Activated CD8-positive, alpha-beta memory T cell treated with anti-CD3 and anti-CD28 coated beads, Interleukin-2, amount 10 ng/mL, durations not matched to agents 7 days and 5 days (primary cell): ENCODE results near the gene MYH7B. TPM values are rescaled to one million over a fixed set of nuclear protein-coding genes. Genes with fewer than 3 reads are reported as not detected.

Source experiments
- ATAC-seq: fragments of 150-1000 bp; cut with Tn5 transposase; one replicate; pipeline ENCODE4 v1.10.0; 2021; ENCODE audit warnings: moderate library complexity
- CTCF ChIA-PET: fragments of 350-600 bp; sonication (Branson Sonifier 250); formaldehyde crosslinking; loops from one replicate; lab custom pipeline; 2021; ENCODE audit warnings: antibody characterized with exemption; lab: Charles Lee
- DNase-seq: peaks from one replicate; pipeline ENCODE4 v3.0.0-alpha.2; 2020
- H3K27ac Mint-ChIP-seq: one replicate; pipeline ENCODE4 v1.8.0; 2021; ENCODE audit warnings: mild to moderate bottlenecking, mixed read lengths
- H3K27me3 Mint-ChIP-seq: one replicate; pipeline ENCODE4 v1.8.0; 2021; ENCODE audit warnings: mixed read lengths
- H3K36me3 Mint-ChIP-seq: one replicate; pipeline ENCODE4 v1.8.0; 2021; ENCODE audit warnings: mild to moderate bottlenecking, mixed read lengths
- H3K4me1 Mint-ChIP-seq: one replicate; pipeline ENCODE4 v1.8.0; 2021; ENCODE audit warnings: mixed read lengths
- H3K4me3 Mint-ChIP-seq: one replicate; pipeline ENCODE4 v1.8.0; 2021; ENCODE audit warnings: mild to moderate bottlenecking, moderate library complexity, mixed read lengths
- H3K9me3 Mint-ChIP-seq: one replicate; pipeline ENCODE4 v1.8.0; 2022; ENCODE audit warnings: low read depth, mixed read lengths
- total RNA-seq, 2 experiments: library from RNA; stranded (reverse); gene quantifications; one replicate each; pipeline ENCODE4 v1.2.3, GENCODE V29; 2021

The MYH7B gene
- total RNA-seq: under 1 TPM; 0.16 to 0.26 TPM

DNA sequence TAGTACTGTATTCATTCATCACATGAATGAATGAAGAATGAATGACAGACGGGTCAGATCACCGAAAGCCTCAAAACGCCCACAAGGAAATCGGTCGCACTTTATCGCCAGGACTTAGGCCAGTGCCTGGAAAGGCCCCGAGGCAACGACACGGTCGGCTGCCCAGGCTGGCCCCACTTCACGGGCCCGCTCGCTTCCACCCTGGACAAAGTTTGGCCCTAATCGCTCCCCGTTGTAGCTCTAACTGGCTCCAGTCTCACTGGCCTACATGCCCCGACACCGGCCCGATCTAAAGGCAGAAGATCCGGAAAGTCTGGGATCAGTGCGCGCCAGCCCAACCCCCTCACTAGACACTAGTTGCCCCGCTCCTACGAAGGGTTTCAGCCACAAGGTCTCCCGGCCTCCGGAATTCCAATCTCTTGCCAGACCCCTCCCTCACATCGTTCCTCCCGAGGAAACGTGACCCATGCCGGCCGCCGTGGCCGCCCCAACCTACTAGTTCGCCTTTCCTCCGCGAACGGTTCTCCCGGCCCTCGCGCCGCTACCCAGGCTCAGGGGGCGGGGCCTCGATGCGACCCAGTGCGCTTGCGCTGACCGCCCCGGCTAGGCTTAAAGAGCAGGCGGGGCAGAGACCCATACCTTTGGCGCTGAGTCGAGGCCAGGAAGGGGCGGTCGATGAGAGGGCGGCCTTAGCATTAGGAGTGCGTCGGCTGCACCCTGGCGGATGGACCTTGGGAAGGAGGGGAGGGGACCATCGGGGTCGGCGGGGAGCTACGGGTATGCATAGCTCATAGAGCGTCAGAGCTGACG, at the start of gene MYH7B, which contains the start of gene GSS:
Gene MYH7B (plus strand): TSS at position 638 of the 810 bp plus-strand sequence. CDS start 22,138 bp downstream, outside the sequence.
Gene GSS (minus strand): TSS at position 576 of the 810 bp plus-strand sequence. CDS start 3,954 bp downstream, outside the sequence.
- Mint-ChIP-seq H3K27me3 (no peaks in the 10 kb centered on the region), H3K36me3 (peaks cover 6% of the 10 kb centered on the region), H3K4me1 (peaks cover 24% of the 10 kb centered on the region), H3K9me3 (no peaks in the 10 kb centered on the region), H3K27ac (peak within 1 kb of the TSS; percentile 93), H3K4me3 (peak within 1 kb of the TSS; percentile 97)
- DNase-seq (peak; percentile 98), ATAC-seq (peak; percentile 97)
- CTCF ChIA-PET: interaction anchor here (0.6 to 12.4 kb wide), 13 partner anchors 14 to 710 kb away, joined by 3 to 168 read pairs (median 4); partner anchors contain the start of genes ACSS2 and GGT7

DNA sequence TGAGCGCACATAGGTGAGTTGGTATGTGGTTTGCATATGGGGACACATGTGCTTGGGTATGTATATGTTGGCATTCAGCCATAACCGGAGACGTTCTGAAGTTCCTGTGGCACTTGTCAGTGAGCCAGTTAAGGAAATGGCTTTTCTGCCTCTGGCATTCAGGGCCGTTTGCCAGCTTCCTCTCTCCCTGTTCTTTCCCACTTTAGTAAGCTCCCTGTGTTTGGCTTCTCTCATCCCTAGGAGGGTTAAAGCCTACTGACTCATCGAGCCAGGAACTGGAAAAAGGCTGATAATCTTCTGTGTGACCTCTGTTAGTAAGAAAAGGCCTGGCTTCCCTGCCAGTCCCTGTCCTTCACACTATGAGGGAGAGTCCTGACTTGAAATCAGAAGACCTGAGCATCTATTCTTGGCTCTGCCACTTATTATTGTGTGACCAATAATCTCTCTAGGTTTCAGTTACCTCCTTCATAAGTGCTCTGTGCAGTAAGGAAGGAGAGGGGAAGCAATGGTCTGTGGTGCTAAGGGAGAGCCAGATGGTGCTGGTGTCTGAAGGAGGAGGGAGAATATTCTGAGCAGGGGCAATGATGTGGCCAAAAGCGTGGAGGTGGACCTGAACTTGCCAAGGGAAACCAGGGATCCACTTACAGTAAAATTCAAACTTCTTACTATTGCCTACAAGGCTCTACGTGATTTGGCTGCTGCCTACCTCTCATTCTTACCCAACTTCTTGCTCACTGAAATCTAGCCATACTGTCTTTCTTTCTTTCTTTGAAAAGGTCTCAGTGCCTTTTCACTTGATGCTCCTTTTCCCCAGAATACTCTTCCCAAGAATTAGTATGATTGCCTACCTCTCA, 47.8 kb upstream of the MYH7B start:
- CTCF ChIA-PET: no interaction called here
- Mint-ChIP-seq H3K27me3 (no peaks in the 10 kb centered on the region), H3K4me1 (peaks cover 8% of the 10 kb centered on the region), H3K36me3 (peaks cover 7% of the 10 kb centered on the region), H3K4me3 (no peak overlapping the region), H3K9me3 (no peaks in the 10 kb centered on the region), H3K27ac (no peak overlapping the region)
- DNase-seq (no peak), ATAC-seq (no peak)

DNA sequence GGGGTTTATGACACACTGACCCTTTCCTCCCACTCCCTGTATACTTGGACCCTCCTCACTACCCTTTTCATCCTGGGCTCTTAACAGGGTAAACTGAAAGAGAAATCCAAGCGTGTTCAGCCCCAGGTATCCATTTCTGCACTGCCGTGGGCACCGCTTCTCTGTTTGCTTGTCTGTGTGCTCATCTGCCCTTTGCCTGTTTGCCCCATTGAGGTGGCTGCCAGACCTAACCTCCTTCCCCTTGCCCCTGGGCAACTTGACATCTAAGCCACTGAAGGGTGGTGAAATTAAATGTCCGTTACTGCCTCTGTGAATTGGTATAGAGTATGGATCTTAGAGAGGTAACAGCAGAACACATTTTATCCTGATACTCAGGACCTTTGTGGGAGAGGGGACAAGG, 40.5 kb upstream of the MYH7B start:
- H3K4me1 Mint-ChIP-seq: peaks cover 28% of the 10 kb centered on the region
- CTCF ChIA-PET: interaction anchor here (0.6 kb wide), 1 partner anchor 339 kb away, joined by 3 read pairs; no protein-coding TSS in a partner anchor
- peaks cover 21% of the 10 kb centered on the region for H3K36me3 Mint-ChIP-seq
- DNase-seq (no peak), ATAC-seq (no peak)
- no peak overlapping the region for H3K27ac Mint-ChIP-seq
- peaks cover 3% of the 10 kb centered on the region for H3K9me3 Mint-ChIP-seq
- no peaks in the 10 kb centered on the region for H3K27me3 Mint-ChIP-seq
- no peak overlapping the region for H3K4me3 Mint-ChIP-seq

DNA sequence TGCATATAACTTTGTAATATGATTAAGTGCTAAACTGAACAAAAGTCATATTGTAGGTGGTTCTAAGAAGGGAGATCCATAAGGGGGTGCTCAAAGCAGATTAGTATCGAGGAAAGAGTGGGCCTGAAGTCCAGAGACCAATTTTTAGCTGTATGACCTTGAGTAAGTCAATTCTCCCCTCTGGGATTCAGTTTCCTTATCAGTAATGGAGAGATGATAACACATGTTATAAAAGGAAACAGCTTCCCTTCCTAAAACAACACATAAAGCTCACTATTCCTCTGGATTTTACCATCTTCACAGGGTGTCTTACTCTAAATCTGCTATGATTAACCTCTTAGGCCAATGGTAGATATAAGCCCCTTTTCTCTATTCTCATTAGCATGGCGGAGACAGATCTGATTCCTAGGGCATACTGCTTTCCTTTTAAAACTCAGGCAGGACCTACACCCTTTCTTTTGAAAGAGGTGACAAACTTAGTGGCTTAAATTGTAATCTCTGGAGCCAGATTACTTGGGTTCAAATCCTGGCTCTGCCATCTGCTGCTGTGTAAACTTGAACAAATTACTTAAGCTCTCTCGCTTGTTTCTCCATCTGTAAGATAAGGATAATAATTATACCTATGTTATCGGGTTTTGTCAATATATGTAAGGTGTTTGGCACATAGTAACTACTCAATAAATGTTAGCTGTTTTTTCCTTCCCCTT, 39.8 kb upstream of the MYH7B start:
- Mint-ChIP-seq H3K9me3 (peaks cover 3% of the 10 kb centered on the region), H3K27me3 (no peaks in the 10 kb centered on the region), H3K36me3 (peaks cover 28% of the 10 kb centered on the region), H3K4me3 (no peak overlapping the region), H3K27ac (no peak overlapping the region), H3K4me1 (peaks cover 36% of the 10 kb centered on the region)
- DNase-seq: no peak
- ATAC-seq: no peak
- CTCF ChIA-PET: interaction anchor here (0.5 to 1.8 kb wide), 4 partner anchors 42 to 338 kb away, joined by 3 to 4 read pairs (median 3); no protein-coding TSS in a partner anchor

DNA sequence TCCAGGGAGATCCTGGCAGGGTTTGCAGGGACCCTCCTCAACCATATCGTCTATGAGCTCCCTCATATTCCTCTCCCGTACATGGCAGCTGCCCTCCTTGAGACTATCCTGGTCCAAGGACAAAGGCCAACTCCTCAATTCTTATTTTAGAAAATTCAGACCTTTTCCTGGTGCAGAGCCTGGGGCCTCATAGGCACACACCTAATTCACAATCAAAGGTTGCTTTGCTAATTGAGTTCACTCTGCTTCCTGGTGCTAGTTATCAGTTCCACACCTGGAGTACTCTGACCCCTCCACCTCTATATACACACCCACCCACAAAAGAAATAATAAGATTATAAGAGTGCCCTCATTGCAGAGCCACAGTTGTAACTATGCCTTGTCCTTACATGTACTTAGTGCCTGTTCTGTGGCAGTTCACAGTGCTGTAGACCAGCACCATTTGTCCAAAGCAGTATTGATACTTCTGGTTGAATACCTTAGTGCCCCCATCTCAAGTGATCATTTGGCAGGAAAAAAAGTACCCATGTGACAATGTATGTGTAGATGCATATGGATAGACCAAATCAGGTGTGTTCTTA, 38.8 kb upstream of the MYH7B start:
- no peak for ATAC-seq
- CTCF ChIA-PET: interaction anchor here (1.0 to 1.8 kb wide), 2 partner anchors 30 to 43 kb away, joined by 3 to 4 read pairs; no protein-coding TSS in a partner anchor
- Mint-ChIP-seq H3K27me3 (no peaks in the 10 kb centered on the region), H3K9me3 (peaks cover 3% of the 10 kb centered on the region), H3K36me3 (peaks cover 31% of the 10 kb centered on the region), H3K4me3 (no peak overlapping the region), H3K4me1 (peaks cover 46% of the 10 kb centered on the region), H3K27ac (peak overlapping the region; percentile 17)
- no peak for DNase-seq

DNA sequence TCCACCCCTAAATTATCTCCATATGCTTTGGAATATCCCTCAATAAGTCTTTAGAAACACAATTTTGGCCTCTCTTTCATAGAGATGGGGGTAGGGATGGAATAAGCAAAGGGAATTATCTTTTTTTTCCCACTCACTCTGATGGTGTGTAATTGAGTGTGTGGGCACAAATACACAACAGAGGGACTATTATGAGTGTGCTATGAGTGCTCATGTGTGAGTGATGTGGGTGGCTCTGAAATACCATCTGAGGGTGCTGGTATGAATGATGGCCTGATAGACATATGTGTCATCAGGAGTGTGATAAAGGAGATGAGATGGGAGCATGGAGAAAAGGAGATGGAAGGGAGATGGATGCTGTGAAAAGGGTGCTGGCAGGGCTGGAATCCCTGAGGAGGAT, 35.6 kb upstream of the MYH7B start:
- H3K36me3 Mint-ChIP-seq: peaks cover 35% of the 10 kb centered on the region
- no peaks in the 10 kb centered on the region for H3K27me3 Mint-ChIP-seq
- peaks cover 46% of the 10 kb centered on the region for H3K4me1 Mint-ChIP-seq
- peak overlapping the region; percentile 26 for H3K27ac Mint-ChIP-seq
- DNase-seq (no peak), ATAC-seq (no peak)
- H3K9me3 Mint-ChIP-seq: peaks cover 3% of the 10 kb centered on the region
- CTCF ChIA-PET: no interaction called here
- no peak overlapping the region for H3K4me3 Mint-ChIP-seq

DNA sequence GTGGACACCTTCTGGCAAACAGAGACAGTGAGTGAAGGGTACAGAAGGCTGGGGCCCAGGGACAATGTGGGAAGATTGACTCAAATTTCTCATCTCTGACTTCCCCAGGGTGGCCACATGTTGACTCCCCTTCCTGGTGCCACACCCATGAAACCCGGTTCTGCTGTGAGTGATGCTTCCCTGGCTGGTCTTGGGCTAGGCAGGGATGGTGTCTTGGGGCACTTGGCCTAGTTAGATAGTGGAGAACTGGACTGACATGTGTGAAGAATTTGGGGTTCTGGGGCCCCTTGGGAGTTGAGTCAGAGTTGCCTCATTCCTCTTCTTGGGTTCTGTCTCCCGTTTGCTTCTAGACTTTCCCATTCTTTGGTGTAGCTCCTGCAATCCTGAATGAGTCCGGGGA, 34.2 kb upstream of the MYH7B start:
- peaks cover 58% of the 10 kb centered on the region for H3K4me1 Mint-ChIP-seq
- CTCF ChIA-PET: no interaction called here
- DNase-seq (no peak), ATAC-seq (no peak)
- H3K27me3 Mint-ChIP-seq: no peaks in the 10 kb centered on the region
- H3K27ac Mint-ChIP-seq: no peak overlapping the region
- H3K4me3 Mint-ChIP-seq: no peak overlapping the region
- H3K36me3 Mint-ChIP-seq: peaks cover 46% of the 10 kb centered on the region
- H3K9me3 Mint-ChIP-seq: peaks cover 3% of the 10 kb centered on the region

DNA sequence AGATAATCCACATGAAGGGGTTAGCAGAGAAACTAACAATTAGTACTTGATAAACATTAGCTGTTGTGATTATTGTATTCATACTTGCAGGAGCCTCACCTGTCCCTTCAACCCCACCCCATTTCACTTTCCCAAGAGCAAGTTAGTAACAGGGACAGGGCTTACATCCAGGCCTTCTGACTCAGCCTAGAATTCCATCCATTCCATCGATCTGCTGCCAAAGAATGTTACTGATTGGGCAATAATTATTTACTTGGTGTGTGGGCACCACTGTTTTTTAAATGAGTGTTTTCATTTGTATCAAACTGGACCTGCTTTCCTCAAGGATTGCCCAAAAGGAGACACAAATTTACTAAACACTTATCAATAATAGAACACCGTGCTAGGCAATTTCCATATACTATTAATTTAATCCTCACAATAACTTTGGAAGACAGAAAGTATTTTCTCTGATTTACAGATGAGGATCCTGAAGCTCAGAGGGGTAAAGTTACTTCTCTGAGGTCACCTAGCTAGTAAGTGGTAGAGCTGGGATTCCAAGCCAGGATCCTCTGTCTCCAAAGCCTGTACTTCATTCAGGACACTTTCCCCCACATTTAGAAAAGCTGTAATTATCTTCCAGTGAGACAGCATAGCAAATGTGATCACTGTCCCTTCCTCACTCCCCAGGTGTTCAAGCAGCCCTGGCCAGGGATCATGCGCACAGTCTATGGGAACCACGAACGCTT, 32.9 kb upstream of the MYH7B start:
- H3K9me3 Mint-ChIP-seq: peaks cover 2% of the 10 kb centered on the region
- CTCF ChIA-PET: interaction anchor here (1.1 to 1.9 kb wide), 5 partner anchors 9 to 49 kb away, joined by 3 to 5 read pairs (median 3); partner anchors contain the start of genes GSS and MYH7B
- H3K36me3 Mint-ChIP-seq: peaks cover 45% of the 10 kb centered on the region
- no peak overlapping the region for H3K4me3 Mint-ChIP-seq
- no peak overlapping the region for H3K27ac Mint-ChIP-seq
- peaks cover 57% of the 10 kb centered on the region for H3K4me1 Mint-ChIP-seq
- no peak for ATAC-seq
- DNase-seq: no peak
- H3K27me3 Mint-ChIP-seq: no peaks in the 10 kb centered on the region

DNA sequence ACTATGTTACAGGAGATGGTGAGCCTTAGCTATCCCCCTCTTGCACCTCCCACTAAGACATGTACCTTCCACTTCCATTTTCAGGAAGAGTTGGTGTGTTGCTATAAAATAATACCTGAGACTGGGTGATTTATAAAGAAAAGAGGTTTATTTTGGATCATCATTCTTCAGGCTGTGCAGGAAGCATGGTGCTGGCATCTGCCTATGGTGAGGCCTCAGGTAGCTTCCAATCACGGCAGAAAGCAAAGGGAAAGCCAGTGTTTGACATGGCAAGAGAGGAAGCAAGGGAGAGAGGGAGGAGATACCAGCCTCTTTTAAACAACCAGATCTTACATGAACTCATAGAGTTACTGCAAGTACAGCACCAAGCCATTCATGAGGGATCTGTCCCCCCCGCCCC, 32.3 kb upstream of the MYH7B start:
- H3K4me1 Mint-ChIP-seq: peaks cover 51% of the 10 kb centered on the region
- ATAC-seq (no peak), DNase-seq (no peak)
- peaks cover 41% of the 10 kb centered on the region for H3K36me3 Mint-ChIP-seq
- no peak overlapping the region for H3K4me3 Mint-ChIP-seq
- no peak overlapping the region for H3K27ac Mint-ChIP-seq
- no peaks in the 10 kb centered on the region for H3K27me3 Mint-ChIP-seq
- H3K9me3 Mint-ChIP-seq: no peaks in the 10 kb centered on the region
- CTCF ChIA-PET: interaction anchor here (1.1 to 1.9 kb wide), 5 partner anchors 13 to 50 kb away, joined by 3 to 5 read pairs (median 3); partner anchors contain the start of genes GSS and MYH7B

DNA sequence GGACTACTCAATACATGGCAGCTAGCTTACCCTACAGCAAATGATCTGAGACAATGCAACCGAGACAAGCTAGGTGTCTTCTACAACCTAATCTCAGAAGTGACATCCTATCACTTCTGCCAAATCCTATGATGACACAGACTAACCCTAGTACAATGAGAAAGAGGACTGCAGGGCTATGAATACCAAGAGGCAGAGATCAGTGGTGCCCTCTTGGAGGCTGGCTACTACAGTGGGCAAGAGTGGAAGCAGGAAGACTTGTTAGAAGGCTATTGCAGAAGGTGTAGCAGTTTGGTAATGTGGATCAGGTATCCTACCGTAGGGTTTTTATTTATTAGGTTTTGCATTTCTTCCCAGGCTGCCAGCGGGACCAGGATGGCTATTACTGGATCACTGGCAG, 30.3 kb upstream of the MYH7B start:
- Mint-ChIP-seq H3K9me3 (no peaks in the 10 kb centered on the region), H3K36me3 (peaks cover 35% of the 10 kb centered on the region), H3K4me1 (peaks cover 39% of the 10 kb centered on the region), H3K27me3 (no peaks in the 10 kb centered on the region), H3K27ac (no peak overlapping the region), H3K4me3 (no peak overlapping the region)
- DNase-seq (no peak), ATAC-seq (no peak)
- CTCF ChIA-PET: no interaction called here

DNA sequence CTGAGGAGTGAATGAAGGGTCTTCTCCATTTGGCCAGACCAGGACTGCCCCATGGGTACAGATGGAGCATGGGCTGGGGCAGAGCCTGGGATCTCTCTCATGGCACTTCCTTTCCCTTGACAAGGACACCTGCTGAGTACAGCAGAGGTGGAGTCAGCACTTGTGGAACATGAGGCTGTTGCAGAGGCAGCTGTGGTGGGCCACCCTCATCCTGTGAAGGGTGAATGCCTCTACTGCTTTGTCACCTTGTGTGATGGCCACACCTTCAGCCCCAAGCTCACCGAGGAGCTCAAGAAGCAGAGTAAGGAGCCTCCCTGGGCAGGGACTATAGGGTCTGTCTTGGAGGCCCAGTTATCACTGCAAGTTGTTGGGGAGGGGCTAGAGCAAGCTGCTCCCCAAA, 29.7 kb upstream of the MYH7B start:
- Mint-ChIP-seq H3K9me3 (no peaks in the 10 kb centered on the region), H3K27ac (peak overlapping the region; percentile 24), H3K27me3 (no peaks in the 10 kb centered on the region), H3K36me3 (peaks cover 35% of the 10 kb centered on the region), H3K4me1 (peaks cover 32% of the 10 kb centered on the region), H3K4me3 (no peak overlapping the region)
- ATAC-seq (peak; percentile 73), DNase-seq (peak; percentile 55)
- CTCF ChIA-PET: no interaction called here

DNA sequence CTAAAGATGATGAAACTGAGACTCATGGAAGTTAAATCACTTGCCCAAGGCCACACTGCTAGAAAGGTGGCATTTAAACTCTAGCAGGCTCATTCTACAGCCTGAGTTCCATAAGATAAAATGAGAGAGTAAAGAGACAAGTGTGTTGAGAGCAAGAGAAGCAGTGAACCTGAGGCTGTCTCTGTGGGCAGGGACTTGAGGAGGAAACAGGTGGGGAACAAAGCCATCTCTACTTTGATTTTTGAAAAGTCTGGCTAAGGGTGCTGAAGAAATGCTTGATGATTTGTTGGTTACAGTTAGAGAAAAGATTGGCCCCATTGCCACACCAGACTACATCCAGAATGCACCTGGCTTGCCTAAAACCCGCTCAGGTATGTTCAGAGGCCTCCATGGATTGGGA, 29.1 kb upstream of the MYH7B start:
- Mint-ChIP-seq H3K27ac (peak overlapping the region; percentile 4), H3K9me3 (no peaks in the 10 kb centered on the region), H3K4me3 (no peak overlapping the region), H3K36me3 (peaks cover 36% of the 10 kb centered on the region), H3K27me3 (no peaks in the 10 kb centered on the region), H3K4me1 (peaks cover 26% of the 10 kb centered on the region)
- no peak for DNase-seq
- CTCF ChIA-PET: no interaction called here
- no peak for ATAC-seq
